ENCODE results near the gene GLE1. TPM values are rescaled to one million over a fixed set of nuclear protein-coding genes. Genes with fewer than 3 reads are reported as not detected.

The GLE1 gene
- total RNA-seq, 2 experiments from 2014 or later, result 8.0 to 8.4 TPM

- Histone ChIP-seq H3K36me3 (ENCODE audit: insufficient read depth, low read length) (peaks cover 5% of the 10 kb centered on the region), H3K27ac (ENCODE audit: low read depth in 1 of 2, low read length in 2 of 2) (no peak overlapping the region), H3K4me1 (ENCODE audit: insufficient read depth, low read length) (peaks cover 56% of the 10 kb centered on the region), H3K9me3 (ENCODE audit: control insufficient read depth in 1 of 2, insufficient read depth in 1 of 2, low read length in 2 of 2) (no peaks in the 10 kb centered on the region), H3K4me3 (ENCODE audit: low read length) (no peak overlapping the region), H3K27me3 (ENCODE audit: control insufficient read depth in 1 of 2, insufficient read depth in 2 of 2, low read length in 2 of 2) (no peaks in the 10 kb centered on the region)
- intact Hi-C loops (cut with DNase I, micrococcal nuclease), result no loop called here
- POLR2A ChIA-PET, result interaction anchor here (0.6 to 1.3 kb wide), 2 partner anchors 52 to 489 kb away, joined by 3 read pairs; partner anchors contain the start of genes GLE1 and SLC25A25
- no peak for TF ChIP-seq CTCF (IDR thresholded peaks at IDR 0.05)
- Mint-ChIP-seq H3K27me3 (no peaks in the 10 kb centered on the region), H3K4me3 (peak overlapping the region; percentile 61), H3K4me1 (ENCODE audit: low read depth) (peaks cover 21% of the 10 kb centered on the region), H3K9me3 (no peaks in the 10 kb centered on the region), H3K27ac (no peak overlapping the region), H3K36me3 (ENCODE audit: low read depth) (peaks cover 11% of the 10 kb centered on the region)
- CTCF ChIA-PET, result no interaction called here
- DNase-seq (no peak), ATAC-seq (ENCODE audit: poor library complexity) (no peak)
These were observed 52.6 kb downstream of the GLE1 start for GRCh38 chr9:128556926-128557634.

- Mint-ChIP-seq H3K4me3 (peak overlapping the region; percentile 70), H3K36me3 (ENCODE audit: low read depth) (peaks cover 19% of the 10 kb centered on the region), H3K27ac (peak overlapping the region; percentile 88), H3K9me3 (no peaks in the 10 kb centered on the region), H3K4me1 (ENCODE audit: low read depth) (peaks cover 21% of the 10 kb centered on the region), H3K27me3 (no peaks in the 10 kb centered on the region)
- DNase-seq, result peak in 10 of 14 experiments; percentile 23 to 71 (median 43)
- Histone ChIP-seq H3K27ac (ENCODE audit: low read depth in 1 of 2, low read length in 2 of 2) (peak overlapping the region in 1 of 2 donors; percentile 13), H3K4me3 (ENCODE audit: low read length) (no peak overlapping the region), H3K4me1 (ENCODE audit: insufficient read depth, low read length) (peaks cover 62% of the 10 kb centered on the region), H3K27me3 (ENCODE audit: control insufficient read depth in 1 of 2, insufficient read depth in 2 of 2, low read length in 2 of 2) (no peaks in the 10 kb centered on the region), H3K36me3 (ENCODE audit: insufficient read depth, low read length) (peaks cover 17% of the 10 kb centered on the region), H3K9me3 (ENCODE audit: control insufficient read depth in 1 of 2, insufficient read depth in 1 of 2, low read length in 2 of 2) (no peaks in the 10 kb centered on the region)
- intact Hi-C loops (cut with DNase I, micrococcal nuclease), result no loop called here
- no peak for TF ChIP-seq CTCF (IDR thresholded peaks at IDR 0.05)
- POLR2A ChIA-PET, result interaction anchor here (1.0 kb wide), 1 partner anchor 8 kb away, joined by 4 read pairs; no protein-coding TSS in a partner anchor
- CTCF ChIA-PET, result interaction anchor here (0.5 kb wide), 1 partner anchor 40 kb away, joined by 3 read pairs; no protein-coding TSS in a partner anchor
- ATAC-seq (ENCODE audit: poor library complexity), result peak; percentile 54
These were observed 54.2 kb downstream of the GLE1 start for GRCh38 chr9:128558431-128559310.

GRCh38 chr9:128565578-128565977 lies 61.1 kb downstream of the GLE1 start:
- ATAC-seq (ENCODE audit: poor library complexity) (no peak), DNase-seq (no peak)
- TF ChIP-seq CTCF (IDR thresholded peaks at IDR 0.05), result no peak
- H3K27ac Mint-ChIP-seq, result peak overlapping the region; percentile 2
- H3K27me3 Mint-ChIP-seq, result no peaks in the 10 kb centered on the region
- H3K27ac ChIP-seq (ENCODE audit: low read depth in 1 of 2, low read length in 2 of 2), result no peak overlapping the region
- peaks cover 44% of the 10 kb centered on the region for H3K4me1 Mint-ChIP-seq (ENCODE audit: low read depth)
- ChIA-PET POLR2A (interaction anchor here (1.1 to 2.8 kb wide), 2 partner anchors 13 to 159 kb away, joined by 3 to 13 read pairs; partner anchors contain the start of gene SPTAN1), CTCF (no interaction called here)
- no peaks in the 10 kb centered on the region for H3K9me3 Mint-ChIP-seq
- intact Hi-C loops (cut with DNase I, micrococcal nuclease), result no loop called here
- H3K9me3 ChIP-seq (ENCODE audit: control insufficient read depth in 1 of 2, insufficient read depth in 1 of 2, low read length in 2 of 2), result no peaks in the 10 kb centered on the region
- peaks cover 65% of the 10 kb centered on the region for H3K36me3 Mint-ChIP-seq (ENCODE audit: low read depth)
- peaks cover 60% of the 10 kb centered on the region for H3K36me3 ChIP-seq (ENCODE audit: insufficient read depth, low read length)
- no peak overlapping the region for H3K4me3 Mint-ChIP-seq
- peaks cover 15% of the 10 kb centered on the region for H3K4me1 ChIP-seq (ENCODE audit: insufficient read depth, low read length)
- no peaks in the 10 kb centered on the region for H3K27me3 ChIP-seq (ENCODE audit: control insufficient read depth in 1 of 2, insufficient read depth in 2 of 2, low read length in 2 of 2)
- no peak overlapping the region for H3K4me3 ChIP-seq (ENCODE audit: low read length)

All from CD4-positive, alpha-beta T cell (primary cell).